ENCODE data around the gene STK39. TPM values are rescaled to one million over a fixed set of nuclear protein-coding genes. Genes with fewer than 3 reads are reported as not detected.

Gene STK39
- total RNA-seq, 2 experiments from 2014 or later: 17.7 to 41.1 TPM

GRCh38 chr2:167944825-167945659 lies 302.4 kb downstream of the STK39 start:
- TF ChIP-seq CTCF (conservative IDR thresholded peaks at IDR 0.05; ENCODE audit: low read length): no peak
- no peak for TF ChIP-seq EZH2phosphoT487 (IDR thresholded peaks at IDR 0.05; ENCODE audit: borderline replicate concordance, low read depth, low read length)
- no peak for DNase-seq (ENCODE audit: low spot score)
- H3K9me2 ChIP-seq (ENCODE audit: insufficient read depth, low read length): no peaks in the 10 kb centered on the region
- H3K79me2 ChIP-seq (ENCODE audit: insufficient read depth, low read depth, low read length): no peaks in the 10 kb centered on the region
- no peak overlapping the region for H3K27ac ChIP-seq (ENCODE audit: low read depth, low read length, poor library complexity, severe bottlenecking)
- no peak overlapping the region for H2AFZ ChIP-seq (ENCODE audit: low read length)
- POLR2A ChIA-PET: interaction anchor here (0.9 kb wide), 1 partner anchor 19 kb away, joined by 3 read pairs; no protein-coding TSS in a partner anchor
- H3K36me3 ChIP-seq (ENCODE audit: insufficient read depth, low read length): no peaks in the 10 kb centered on the region
- no TSS peak for BruUV-seq (replicated peaks)
- no peaks in the 10 kb centered on the region for H3K4me1 ChIP-seq (ENCODE audit: insufficient read depth, low read length, poor library complexity, severe bottlenecking)
- intact Hi-C loops (cut with micrococcal nuclease; ENCODE audit: unreplicated experiment): no loop called here
- no peak overlapping the region for H3K4me3 ChIP-seq (ENCODE audit: low read depth, low read length, poor library complexity, severe bottlenecking)
- no peaks in the 10 kb centered on the region for H4K20me1 ChIP-seq (ENCODE audit: insufficient read depth, low read length)
- H3K4me2 ChIP-seq (ENCODE audit: low read length): no peak overlapping the region
- no peaks in the 10 kb centered on the region for H3K9me3 ChIP-seq (ENCODE audit: low read length)
- CTCF ChIA-PET (ENCODE audit: unreplicated experiment): no interaction called here

- Histone ChIP-seq H3K79me2 (ENCODE audit: insufficient read depth, low read depth, low read length) (no peaks in the 10 kb centered on the region), H4K20me1 (ENCODE audit: insufficient read depth, low read length) (no peaks in the 10 kb centered on the region), H3K4me2 (ENCODE audit: low read length) (no peak overlapping the region), H3K27ac (ENCODE audit: low read depth, low read length, poor library complexity, severe bottlenecking) (no peak overlapping the region), H3K9me3 (ENCODE audit: low read length) (no peaks in the 10 kb centered on the region), H2AFZ (ENCODE audit: low read length) (no peak overlapping the region), H3K4me3 (ENCODE audit: low read depth, low read length, poor library complexity, severe bottlenecking) (no peak overlapping the region), H3K36me3 (ENCODE audit: insufficient read depth, low read length) (no peaks in the 10 kb centered on the region), H3K4me1 (ENCODE audit: insufficient read depth, low read length, poor library complexity, severe bottlenecking) (no peaks in the 10 kb centered on the region), H3K9me2 (ENCODE audit: insufficient read depth, low read length) (no peaks in the 10 kb centered on the region)
- TF ChIP-seq EZH2phosphoT487 (IDR thresholded peaks at IDR 0.05; ENCODE audit: borderline replicate concordance, low read depth, low read length): no peak
- ChIA-PET POLR2A (interaction anchor here (0.6 to 0.9 kb wide), 4 partner anchors 11 to 201 kb away, joined by 3 to 4 read pairs (median 3); no protein-coding TSS in a partner anchor), CTCF (ENCODE audit: unreplicated experiment) (no interaction called here)
- intact Hi-C loops (cut with micrococcal nuclease; ENCODE audit: unreplicated experiment): no loop called here
- no TSS peak for BruUV-seq (replicated peaks)
- no peak for DNase-seq (ENCODE audit: low spot score)
Observed at GRCh38 chr2:167943897-167944296, 303.5 kb downstream of the STK39 start.

- H3K4me1 ChIP-seq (ENCODE audit: insufficient read depth, low read length, poor library complexity, severe bottlenecking): no peaks in the 10 kb centered on the region
- H3K9me3 ChIP-seq (ENCODE audit: low read length): no peaks in the 10 kb centered on the region
- no peaks in the 10 kb centered on the region for H3K9me2 ChIP-seq (ENCODE audit: insufficient read depth, low read length)
- no peaks in the 10 kb centered on the region for H3K36me3 ChIP-seq (ENCODE audit: insufficient read depth, low read length)
- BruUV-seq (replicated peaks): no TSS peak
- ChIA-PET POLR2A (interaction anchor here (0.6 to 0.8 kb wide), 3 partner anchors 10 to 202 kb away, joined by 3 to 4 read pairs (median 3); no protein-coding TSS in a partner anchor), CTCF (ENCODE audit: unreplicated experiment) (no interaction called here)
- no peak overlapping the region for H3K4me3 ChIP-seq (ENCODE audit: low read depth, low read length, poor library complexity, severe bottlenecking)
- no peak overlapping the region for H2AFZ ChIP-seq (ENCODE audit: low read length)
- no peak overlapping the region for H3K4me2 ChIP-seq (ENCODE audit: low read length)
- no peak for TF ChIP-seq CTCF (conservative IDR thresholded peaks at IDR 0.05; ENCODE audit: low read length)
- no peak for TF ChIP-seq EZH2phosphoT487 (IDR thresholded peaks at IDR 0.05; ENCODE audit: borderline replicate concordance, low read depth, low read length)
- no peaks in the 10 kb centered on the region for H4K20me1 ChIP-seq (ENCODE audit: insufficient read depth, low read length)
- H3K79me2 ChIP-seq (ENCODE audit: insufficient read depth, low read depth, low read length): no peaks in the 10 kb centered on the region
- intact Hi-C loops (cut with micrococcal nuclease; ENCODE audit: unreplicated experiment): no loop called here
- DNase-seq (ENCODE audit: low spot score): no peak
- H3K27ac ChIP-seq (ENCODE audit: low read depth, low read length, poor library complexity, severe bottlenecking): no peak overlapping the region
Observed at GRCh38 chr2:167943368-167943767, 304.0 kb downstream of the STK39 start.
